HUDEP-2 (cell line): Measurements from ENCODE around the gene GHSR.

Source experiments
- DNase-seq, 76 experiments: peaks; one replicate each; lab custom pipeline; 2025; ENCODE audit not compliant: unreplicated experiment in 76 of 76; lab: John Stamatoyannopoulos, UW

GHSR gene

DNA sequence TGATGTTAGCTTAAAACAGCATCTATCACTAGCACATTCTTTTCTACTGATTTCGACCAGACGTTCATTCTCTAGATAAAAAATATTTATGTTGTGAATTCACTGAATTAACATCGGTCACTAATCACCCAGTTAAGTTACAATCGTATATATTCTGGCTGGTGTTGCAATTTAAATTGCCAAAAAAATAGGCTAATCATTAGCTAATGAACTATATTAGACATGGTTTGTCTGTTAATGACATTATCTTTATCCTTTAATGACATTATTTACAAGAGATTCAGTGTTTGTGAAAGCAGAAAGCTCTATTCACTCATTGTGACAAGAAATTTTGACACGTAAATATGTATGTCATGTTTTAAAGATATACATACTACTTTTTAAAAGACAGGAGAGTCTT is 6.7 kb downstream of the GHSR start:
- no peak for DNase-seq

DNA sequence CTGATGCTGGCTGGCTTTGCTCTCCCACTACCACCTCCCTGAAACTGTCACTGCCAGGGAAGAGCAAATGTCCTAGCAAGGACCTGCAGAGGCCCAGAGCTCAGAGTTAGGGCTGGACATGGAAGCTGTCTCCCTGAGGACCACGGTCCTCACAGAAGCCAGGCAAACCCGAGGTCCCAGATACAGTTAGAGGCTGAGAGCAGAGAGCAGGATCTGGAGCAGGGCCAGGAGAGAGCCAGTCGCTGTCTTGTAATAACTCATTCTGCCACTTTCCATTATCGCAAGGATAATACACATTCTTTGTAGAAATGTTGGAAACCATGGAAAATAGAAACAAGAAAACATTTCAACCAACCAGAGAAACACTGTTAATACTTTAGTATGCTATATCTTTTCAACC is 10.1 kb downstream of the GHSR start:
- no peak for DNase-seq

DNA sequence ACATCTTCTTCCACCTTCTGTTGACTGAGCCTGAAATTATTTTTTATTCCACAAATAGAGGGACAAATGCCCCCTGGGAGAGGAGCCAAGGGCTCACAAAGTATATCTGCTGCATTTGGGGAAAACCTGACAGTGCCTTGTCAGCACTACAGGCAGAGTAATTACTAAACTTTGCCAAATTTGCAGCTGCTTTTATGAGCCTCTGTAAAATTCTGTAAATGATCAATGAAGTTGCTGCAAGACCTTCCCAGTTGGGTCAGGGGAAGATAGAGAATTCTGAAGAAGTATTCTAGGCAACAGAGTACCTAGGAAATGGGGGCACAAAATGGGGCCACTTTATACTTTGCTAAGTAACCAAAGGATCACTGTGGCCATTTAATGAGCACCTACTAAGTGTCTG is 10.5 kb downstream of the GHSR start:
- no peak for DNase-seq

DNA sequence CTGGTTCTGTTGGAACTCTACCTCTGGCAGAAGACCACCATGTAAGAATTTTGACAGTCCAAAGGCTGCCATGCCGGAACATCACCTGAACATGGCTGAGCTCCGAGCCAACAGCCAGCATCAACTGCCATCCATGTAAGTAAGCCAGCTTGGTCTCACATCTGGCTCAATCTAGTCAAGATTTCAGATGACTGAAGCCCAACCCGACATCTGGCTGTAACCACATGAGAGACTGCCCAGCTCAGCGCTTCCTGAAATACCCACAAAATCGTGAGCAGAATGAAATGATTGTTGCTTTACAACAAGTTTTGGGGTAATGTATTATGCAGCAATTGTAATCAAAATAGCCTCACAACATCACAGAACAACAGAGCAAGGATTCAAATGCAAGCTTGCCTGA is 32.9 kb downstream of the GHSR start:
- no peak for DNase-seq

DNA sequence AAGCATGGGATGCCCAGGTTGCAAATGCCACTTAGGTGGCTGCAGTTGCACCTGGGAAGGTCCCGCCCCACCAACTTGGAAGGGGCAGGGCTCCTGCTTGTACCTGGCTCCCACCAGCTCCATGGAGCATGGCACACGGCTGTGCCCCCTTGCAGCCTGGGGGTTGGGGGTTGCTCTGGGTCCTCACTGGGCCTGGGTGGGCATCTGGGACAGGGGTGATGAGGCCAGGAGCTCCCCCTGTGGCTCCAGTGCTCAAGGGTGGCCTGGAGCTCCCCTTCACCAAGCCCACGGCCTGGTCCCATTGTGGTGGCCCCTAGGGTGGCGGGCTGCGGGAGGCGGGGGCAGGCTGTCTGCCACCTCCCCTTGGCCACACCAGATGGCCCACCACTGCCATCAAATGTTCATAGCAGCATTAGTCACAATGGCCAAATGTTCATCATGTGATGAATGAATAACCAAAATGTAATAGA is 36.7 kb downstream of the GHSR start:
- DNase-seq: no peak

DNA sequence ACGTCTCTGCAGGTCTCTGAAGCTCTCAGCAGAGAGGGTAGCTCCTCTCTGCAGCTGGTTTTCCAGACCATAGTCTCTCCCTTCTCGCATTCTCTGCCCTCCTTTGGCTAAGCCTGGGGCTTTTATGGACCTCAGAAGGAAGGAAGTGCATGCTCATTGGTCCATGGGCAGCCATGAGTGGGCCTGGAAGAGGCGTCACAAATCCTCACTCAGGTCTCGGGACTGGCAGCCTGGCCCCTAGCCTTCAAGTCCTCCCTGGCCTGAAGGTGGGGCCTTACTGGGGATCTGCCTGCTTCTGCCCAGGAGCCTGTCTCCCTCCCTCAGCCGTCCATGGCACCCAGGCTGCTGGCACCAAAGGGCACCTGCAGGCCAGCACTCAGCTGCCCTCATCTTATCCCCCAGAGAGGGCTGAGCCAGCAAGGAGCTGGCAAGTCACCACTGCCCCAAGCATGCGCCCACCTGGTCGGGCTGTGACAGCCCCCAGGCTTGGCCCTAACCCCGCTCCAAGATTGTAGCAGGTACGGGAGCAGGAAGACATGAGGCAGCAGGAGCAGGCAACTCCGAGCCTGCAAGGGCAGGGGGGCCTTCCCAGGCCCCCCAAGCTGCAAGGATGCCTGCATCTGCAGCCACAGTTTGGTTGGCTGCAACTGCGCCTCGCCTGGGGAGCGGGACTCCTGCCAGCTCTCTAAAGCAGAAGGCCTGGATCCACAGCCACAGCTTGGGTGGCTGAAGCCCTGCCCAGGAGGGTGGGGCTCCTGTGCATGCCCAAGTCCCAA is 37.4 kb downstream of the GHSR start:
- no peak for DNase-seq

DNA sequence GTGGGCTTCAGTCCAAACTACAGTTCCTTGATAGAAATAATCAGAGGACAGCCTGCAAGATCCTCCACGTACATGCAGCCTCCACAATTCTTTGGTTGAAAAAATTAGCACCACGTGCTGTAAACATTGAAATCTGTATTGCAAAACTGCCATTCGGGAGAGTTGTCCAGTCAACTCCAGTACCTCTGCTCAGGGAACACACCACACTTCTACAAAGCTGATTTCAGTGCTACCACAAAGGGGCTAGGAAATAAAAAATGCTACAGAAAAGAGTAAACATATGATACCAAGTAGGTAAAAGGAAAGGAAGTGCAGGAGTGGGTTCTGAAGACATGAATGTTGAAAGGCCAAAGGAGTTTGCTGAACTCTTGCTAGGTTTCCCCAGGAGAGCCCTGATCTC is 40.4 kb downstream of the GHSR start:
- DNase-seq: no peak

DNA sequence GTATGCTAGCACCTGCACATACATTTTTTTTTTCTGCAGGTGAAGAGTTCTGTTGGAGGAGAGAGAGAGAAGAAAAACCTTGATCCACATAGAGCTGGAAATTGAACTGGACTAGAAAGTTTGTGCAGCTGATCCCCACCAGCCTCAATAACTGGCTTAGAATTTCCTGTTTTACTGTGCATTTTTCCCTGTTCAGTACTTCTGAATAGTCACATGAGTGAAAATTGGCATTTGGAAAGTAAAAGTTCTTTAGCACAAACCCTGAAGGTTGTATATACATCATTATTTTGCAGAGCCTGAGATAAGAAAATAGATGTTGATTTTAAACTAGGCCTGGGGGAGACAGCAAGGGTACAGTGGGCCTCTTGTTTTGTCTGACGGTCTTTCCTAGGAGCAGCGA is 42.3 kb downstream of the GHSR start:
- no peak for DNase-seq

DNA sequence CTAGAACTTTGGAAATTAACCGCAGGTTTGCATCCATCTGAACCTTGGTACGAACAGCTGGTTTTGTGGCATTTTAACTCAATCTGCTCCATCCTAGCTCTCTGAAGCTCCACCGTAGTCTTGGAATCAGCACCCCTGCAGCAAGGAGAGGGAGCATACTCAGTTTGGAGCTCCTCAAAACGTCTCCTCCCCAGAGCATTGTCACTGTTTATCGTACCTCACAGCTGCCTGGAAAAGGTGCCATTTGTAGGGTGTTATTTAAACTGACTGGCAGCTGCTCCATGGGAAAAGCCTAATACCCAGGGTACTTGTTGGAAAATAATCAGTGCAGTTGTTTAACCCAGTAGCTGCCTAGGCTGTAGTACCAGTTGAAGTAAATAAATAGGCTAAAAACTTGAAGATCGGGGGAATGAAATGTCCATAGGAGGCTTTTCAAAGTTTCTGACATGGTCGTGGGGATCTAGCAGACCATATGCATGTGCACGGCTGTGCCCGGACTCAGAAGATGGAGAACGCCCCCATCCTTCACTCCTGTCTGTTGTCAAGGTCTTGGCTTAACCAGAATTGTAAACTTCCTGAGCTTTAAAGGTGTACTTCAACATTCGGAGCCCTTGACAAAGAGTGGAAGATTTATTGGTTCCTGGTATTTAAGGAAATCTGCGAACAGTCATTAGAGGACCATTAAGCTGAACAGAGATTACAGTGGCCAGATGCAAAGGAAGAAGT is 43.9 kb downstream of the GHSR start:
- no peak for DNase-seq

DNA sequence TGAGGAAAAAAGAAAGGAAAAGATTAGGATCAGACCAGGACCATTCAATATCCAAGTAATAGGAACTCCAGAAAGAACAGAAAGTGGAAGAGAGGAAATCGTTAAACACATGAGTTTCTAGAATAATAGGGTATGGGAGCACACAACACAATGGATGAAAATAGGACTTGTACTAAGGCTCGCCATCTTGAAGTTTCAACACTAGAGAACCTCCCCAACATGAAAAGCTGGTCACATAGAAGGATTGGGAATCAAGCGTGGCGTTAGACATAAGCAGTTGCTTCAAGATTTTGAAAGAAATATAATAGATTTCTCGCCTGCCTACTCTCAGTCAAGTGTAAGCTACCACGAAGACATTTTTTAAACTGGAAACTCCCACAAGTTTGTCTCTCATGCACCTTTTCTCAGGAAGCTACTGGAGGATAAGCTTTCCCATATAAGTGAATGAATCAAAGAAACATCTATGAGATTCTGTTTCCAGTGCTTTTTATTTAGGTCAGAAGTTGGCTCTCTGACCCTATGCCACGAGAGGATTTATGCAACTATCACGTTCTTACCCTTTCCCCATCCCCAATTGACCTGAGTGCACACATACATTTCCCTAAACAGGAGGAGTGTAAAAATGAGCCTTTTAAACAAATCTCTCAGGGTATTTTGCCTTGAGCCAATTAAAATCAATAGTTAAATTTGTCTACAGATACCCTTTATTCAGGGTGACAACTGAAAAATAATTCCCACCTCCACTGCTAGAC is 45.2 kb downstream of the GHSR start:
- no peak for DNase-seq

DNA sequence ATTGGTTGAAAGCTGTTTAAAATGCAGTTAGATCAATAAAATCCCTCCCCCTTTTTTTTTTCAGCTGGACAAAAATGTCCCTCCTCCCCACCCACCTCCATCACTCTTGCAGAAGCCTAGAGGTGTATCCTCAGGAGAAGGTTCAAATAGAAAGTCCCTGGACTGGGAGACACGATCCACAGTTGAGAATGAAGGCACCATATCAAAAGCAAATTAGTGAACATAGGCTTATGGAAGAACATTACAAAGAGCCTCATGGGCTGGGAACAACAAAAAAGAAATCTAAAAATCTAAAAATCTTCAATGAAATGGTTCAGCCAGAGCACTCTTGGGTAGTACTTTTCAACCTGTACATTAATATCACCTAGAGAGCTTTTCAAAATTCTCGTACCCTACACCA is 46.2 kb downstream of the GHSR start:
- DNase-seq: no peak

DNA sequence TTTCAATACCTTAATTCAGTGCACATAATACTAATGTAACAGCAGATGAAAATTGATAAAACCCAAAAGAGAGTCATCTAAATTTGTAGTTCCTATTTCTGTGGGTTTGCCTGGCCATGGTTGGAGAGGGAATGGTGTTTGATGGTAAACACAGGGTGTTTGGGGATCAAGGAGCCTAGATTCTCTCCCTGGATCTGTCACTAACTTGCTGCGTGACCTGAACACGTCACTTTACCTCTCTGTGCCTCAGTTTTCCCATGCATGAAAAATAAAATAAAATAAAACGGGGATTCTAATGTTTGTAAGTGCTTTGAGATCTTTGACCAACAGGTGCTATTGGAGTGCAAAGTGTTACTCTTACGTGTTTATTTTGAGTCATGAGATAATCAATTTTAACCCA is 49.8 kb downstream of the GHSR start:
- DNase-seq: peak in 1 of 76 experiments; percentile 2

DNA sequence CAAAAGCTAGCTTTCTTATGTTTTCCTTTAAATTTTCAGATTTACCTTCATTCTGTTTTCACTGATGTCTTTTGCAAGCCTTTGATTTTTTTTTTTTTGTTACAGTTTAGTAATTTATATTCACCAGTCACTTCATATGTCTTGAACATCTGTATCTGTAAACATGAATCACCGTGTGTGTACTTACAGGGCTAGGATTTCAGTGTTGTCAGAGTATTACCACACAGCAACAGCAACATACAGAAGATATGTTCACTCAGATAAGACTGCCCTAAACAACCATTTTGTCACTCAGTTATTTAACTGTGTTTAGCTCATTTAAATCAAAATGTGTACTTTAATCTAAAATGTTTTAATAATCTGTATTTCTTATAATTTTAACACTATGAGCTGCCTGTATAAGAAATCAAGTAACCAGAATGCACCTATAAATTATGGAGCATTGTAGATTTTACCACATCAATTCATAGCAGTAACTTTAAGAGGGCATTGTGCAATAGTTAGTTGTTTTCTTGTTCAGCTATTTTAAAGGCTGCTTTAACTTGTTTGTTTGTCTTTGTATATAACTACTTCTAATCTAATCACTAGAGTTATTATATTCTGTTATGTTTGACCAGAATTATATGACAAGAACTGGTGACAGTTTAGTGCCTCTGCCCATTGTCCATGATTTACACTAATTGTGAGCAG is 50.4 kb downstream of the GHSR start:
- no peak for DNase-seq

DNA sequence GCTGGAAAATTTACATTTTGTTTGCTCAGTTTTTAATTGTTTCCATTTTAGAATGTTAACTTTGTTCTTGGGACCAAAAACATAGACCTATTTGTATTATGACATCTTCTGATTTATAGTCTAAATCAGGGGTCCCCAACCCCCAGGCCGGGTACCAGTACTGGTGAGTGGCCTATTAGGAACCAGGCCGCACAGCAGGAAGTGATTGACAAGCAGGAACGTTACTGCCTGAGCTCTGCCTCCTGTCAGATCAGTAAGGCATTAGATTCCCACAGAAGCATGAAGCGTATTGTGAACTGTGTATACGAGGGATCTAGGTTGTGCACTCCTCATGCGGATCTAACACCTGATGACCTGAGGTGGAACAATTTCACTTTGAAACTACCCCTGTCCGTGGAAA is 51.9 kb downstream of the GHSR start:
- DNase-seq: no peak

DNA sequence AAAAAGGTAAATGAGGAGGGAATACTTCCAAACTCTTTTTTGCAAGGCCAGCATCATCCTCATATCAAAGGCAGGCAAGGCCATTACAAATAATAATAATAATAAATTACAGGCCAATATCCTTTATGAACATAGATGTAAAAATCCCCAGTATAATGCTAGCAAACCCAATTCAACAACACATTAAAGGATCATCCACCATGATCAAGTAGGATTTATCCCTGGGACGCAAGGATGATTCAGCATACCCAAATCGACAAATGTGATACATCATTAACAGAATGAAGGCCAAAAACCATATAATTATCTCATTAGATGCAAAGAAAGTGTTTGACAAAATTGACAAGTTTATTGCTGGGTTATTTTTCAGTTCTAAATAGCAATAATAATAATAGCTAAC is 53.6 kb downstream of the GHSR start:
- DNase-seq: no peak
